Measurements from ENCODE around the gene MACROD1.
"Not testable (repeated sequence)": the region's sequence is repeated elsewhere in the genome, so short reads cannot be mapped to it uniquely, and the experiment has no call there.

MACROD1 gene

DNA sequence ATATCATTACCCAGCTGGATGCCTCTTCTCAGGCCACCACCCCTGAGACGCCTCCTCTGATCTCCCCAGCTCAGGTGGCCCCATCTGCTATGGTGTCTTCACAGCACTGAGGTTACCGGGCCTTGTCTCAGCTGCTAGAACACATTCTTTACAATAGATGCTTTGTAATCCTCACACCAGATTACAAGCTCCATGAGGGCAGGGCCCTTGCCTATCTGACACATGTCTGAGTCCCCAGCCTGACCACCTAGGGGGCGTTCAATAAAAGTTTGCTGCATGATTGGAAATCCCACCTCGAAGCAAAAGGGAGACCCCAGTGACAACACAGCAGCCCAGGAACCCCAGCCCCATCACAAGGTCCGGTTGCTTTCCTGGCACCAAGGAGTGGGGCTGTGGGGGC, 2.0 kb downstream of the MACROD1 start:
- no peak overlapping the region for H3K4me3 ChIP-seq (replicated peaks in 1 of 2; ENCODE audit: low read depth in 2 of 2, low read length in 2 of 2)
- no peak for DNase-seq (ENCODE audit: low read depth in 2 of 2)
- TF ChIP-seq CTCF (IDR thresholded peaks at IDR 0.05; ENCODE audit: low read depth, low read length): no peak

GRCh38 chr11:64162769-64163168, 3.1 kb downstream of the MACROD1 start:
- DNase-seq (ENCODE audit: low read depth in 2 of 2); H3K4me3 ChIP-seq (replicated peaks in 1 of 2; ENCODE audit: low read depth in 2 of 2, low read length in 2 of 2): not testable (repeated sequence)

DNA sequence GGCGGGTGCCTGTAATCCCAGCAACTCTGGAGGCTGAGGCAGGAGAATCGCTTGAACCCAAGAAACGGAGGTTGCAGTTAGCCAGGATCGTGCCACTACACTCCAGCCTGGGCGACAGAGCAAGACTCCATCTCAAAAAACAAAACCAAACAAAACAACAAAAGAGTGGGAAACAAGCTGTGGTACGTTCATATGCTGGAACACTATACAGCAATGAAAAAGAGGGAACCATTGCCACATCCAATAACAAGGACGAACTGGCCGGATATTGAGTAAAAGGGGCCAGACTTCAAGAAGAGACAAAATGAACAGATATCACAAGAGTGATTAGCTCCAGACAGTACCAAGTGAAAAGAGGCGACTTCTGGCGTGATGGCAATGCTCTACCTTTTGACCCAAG, 4.9 kb downstream of the MACROD1 start:
- TF ChIP-seq CTCF (IDR thresholded peaks at IDR 0.05; ENCODE audit: low read depth, low read length): no peak
- H3K4me3 ChIP-seq (replicated peaks in 1 of 2; ENCODE audit: low read depth in 2 of 2, low read length in 2 of 2): no peak overlapping the region
- DNase-seq (ENCODE audit: low read depth in 2 of 2): no peak

DNA sequence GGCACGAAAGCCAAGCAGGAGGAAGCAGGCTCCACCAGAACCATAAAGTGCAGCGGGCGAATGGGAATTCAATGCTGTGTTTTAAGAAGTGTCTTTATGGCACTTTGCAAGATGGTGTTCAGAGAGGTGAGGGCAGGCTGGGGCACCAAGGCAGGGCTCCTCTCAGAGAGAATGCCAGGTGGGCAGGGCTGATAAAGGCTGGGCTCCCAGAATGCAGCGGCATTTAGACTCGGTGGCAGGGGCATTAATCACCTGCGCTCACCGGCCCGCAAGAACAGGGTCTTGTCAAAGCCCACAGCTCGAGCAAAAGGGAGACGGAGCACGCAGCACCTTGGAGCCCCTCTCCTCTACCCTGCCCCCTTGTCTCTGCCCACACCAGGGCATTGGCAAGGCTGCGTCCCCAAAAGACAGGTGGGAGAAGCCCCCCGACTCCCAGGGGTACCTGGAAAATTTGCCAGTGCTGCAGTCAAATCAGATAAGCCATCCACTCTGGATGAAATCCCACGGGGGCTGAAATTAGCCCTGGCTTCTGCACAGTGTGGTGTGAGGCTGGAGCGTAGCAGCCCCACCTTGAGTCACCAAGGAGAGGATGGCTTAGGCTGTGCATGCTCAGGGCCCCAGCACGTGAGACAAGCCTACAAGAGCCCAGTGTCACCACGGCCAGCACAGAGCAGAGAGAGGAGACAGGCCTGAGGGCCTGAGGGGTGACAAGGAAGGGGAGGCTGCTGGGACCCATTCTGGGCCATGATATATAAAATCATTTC, 8.1 kb downstream of the MACROD1 start:
- no peak overlapping the region for H3K4me3 ChIP-seq (replicated peaks in 1 of 2; ENCODE audit: low read depth in 2 of 2, low read length in 2 of 2)
- TF ChIP-seq CTCF (IDR thresholded peaks at IDR 0.05; ENCODE audit: low read depth, low read length): no peak
- DNase-seq (ENCODE audit: low read depth in 2 of 2): no peak

- H3K4me3 ChIP-seq (replicated peaks in 1 of 2; ENCODE audit: low read depth in 2 of 2, low read length in 2 of 2): no peak overlapping the region
- no peak for TF ChIP-seq CTCF (IDR thresholded peaks at IDR 0.05; ENCODE audit: low read depth, low read length)
- DNase-seq (ENCODE audit: low read depth in 2 of 2): no peak
Observed at GRCh38 chr11:64156235-64157011, 9.5 kb downstream of the MACROD1 start.

- TF ChIP-seq CTCF (IDR thresholded peaks at IDR 0.05; ENCODE audit: low read depth, low read length): no peak
- no peak overlapping the region for H3K4me3 ChIP-seq (replicated peaks in 1 of 2; ENCODE audit: low read depth in 2 of 2, low read length in 2 of 2)
- DNase-seq (ENCODE audit: low read depth in 2 of 2): no peak
Observed at GRCh38 chr11:64153812-64154211, 12.1 kb downstream of the MACROD1 start.

DNA sequence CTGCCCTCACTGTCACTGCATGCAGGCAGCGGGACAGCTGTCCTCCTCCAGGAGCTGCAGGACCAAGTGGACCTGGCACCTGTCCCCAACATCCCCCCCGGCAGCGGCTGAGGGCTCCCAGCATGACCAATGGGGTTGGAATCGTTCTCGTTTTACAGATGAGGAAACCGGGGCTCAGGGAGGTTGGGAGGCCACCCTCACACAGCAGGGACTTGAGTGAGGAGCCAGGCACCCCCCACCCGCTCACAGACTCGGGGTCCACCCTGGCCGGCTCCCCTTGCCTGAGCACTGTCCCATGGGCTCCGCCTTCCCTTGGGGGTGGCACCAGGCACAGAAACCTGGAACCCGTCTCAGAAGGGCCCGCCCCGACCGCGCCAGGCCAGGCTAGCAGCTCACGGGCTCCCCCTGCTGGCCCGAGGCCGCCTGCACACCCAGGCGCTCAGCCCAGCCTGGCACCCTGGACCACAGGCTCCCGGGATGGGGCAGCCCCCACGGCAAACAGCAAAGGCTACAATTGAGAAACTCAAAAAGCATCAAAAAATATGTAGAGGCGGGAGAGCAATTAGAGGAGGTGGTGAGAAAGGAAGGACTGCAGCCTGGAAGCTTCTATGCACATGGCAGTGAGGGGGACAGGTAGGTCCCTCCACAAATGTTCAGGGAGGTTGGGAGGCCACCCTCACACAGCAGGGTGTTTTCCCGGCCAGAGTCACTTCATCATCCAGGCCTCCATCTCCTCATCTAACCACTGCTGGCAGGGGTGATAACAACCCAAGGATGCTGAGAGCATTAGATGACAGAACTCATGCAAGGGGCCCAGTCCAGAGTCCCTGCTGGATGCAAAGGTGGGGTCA, 12.8 kb downstream of the MACROD1 start:
- DNase-seq (ENCODE audit: low read depth in 2 of 2): peak; percentile 49 to 51
- peak; percentile 84 for TF ChIP-seq CTCF (IDR thresholded peaks at IDR 0.05; ENCODE audit: low read depth, low read length)
- H3K4me3 ChIP-seq (replicated peaks in 1 of 2; ENCODE audit: low read depth in 2 of 2, low read length in 2 of 2): no peak overlapping the region
